ENCODE data around the gene YIPF6.
"Not testable (repeated sequence)": the region's sequence is repeated elsewhere in the genome, so short reads cannot be mapped to it uniquely, and the experiment has no call there.

YIPF6 gene

DNA sequence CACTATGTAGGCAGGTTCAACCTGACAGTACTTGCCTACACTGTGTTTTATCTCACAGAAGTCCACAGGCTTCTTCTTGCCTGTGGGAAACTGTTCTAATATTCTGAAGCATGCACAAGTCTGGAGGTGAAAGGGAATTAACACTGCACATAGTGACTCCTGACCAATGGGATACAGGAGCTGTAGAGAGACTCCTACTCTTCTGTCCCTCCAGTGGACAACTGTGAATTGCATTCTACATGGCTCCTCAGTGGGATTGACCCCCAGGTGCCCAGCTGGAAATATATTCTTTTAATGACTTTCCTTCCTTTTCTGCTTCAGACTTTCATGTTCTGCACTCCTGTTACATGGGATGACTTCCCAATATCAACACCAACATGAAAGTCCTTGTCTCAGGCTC is 8.2 kb upstream of the YIPF6 start:
- Mint-ChIP-seq H3K36me3 (ENCODE audit: low read depth) (no peaks in the 10 kb centered on the region), H3K9me3 (no peaks in the 10 kb centered on the region), H3K4me3 (no peak overlapping the region), H3K27me3 (ENCODE audit: low read depth) (peaks cover 3% of the 10 kb centered on the region), H3K27ac (no peak overlapping the region), H3K4me1 (ENCODE audit: low read depth) (no peaks in the 10 kb centered on the region)

DNA sequence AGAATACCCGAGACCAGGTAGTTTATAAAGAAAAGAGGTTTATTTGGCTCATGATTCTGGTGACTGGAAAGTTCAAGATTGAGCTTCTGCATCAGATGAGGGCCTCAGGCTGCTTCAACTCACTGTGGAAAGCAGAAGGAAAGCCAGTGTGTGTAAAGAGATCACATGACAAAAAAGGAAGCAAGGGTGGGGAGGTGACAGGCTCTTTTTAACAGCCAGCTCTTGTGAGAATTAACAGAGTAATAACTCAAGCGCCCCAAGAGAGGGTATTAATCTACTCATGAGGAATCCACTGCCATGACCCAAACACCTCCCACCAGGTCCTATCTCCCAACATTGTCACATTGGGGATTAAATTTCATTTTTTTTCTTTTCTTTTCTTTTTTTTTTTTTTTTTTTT is 6.3 kb upstream of the YIPF6 start:
- Mint-ChIP-seq H3K27ac (no peak overlapping the region), H3K9me3 (no peaks in the 10 kb centered on the region), H3K4me3 (no peak overlapping the region), H3K27me3 (ENCODE audit: low read depth) (no peaks in the 10 kb centered on the region), H3K4me1 (ENCODE audit: low read depth) (peaks cover 1% of the 10 kb centered on the region), H3K36me3 (ENCODE audit: low read depth) (no peaks in the 10 kb centered on the region)

GRCh38 chrX:68493776-68494175 is 5.1 kb upstream of the YIPF6 start:
- not testable (repeated sequence) for H3K27ac Mint-ChIP-seq; H3K9me3 Mint-ChIP-seq; H3K4me3 Mint-ChIP-seq; H3K36me3 Mint-ChIP-seq (ENCODE audit: low read depth); H3K4me1 Mint-ChIP-seq (ENCODE audit: low read depth); H3K27me3 Mint-ChIP-seq (ENCODE audit: low read depth)

DNA sequence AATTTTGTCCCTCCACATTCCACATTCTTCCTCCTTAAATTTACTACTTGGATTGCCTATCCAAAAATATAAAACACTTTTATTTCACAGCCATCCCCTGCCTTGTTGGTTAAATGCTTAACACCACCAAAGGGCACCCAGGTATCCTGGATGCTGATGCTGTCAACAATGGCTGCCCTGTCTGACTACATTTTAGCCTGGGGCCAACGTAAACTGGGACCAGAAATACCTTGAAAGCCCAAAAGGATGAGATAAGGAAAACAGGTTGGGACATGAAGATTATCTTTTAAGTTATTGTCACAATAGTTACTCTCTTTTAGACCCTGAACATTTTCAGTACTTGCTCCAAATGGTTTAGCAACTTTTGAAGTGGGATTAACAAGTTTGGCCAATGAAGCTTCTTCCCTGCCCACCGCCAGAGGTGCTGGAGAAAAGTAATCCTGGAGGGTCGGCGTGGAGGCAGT is 775 bp upstream of the YIPF6 start:
- Mint-ChIP-seq H3K4me3 (peak overlapping the region; percentile 99), H3K36me3 (ENCODE audit: low read depth) (peaks cover 3% of the 10 kb centered on the region), H3K9me3 (no peaks in the 10 kb centered on the region), H3K4me1 (ENCODE audit: low read depth) (peaks cover 7% of the 10 kb centered on the region), H3K27me3 (ENCODE audit: low read depth) (no peaks in the 10 kb centered on the region), H3K27ac (peak overlapping the region; percentile 98)

DNA sequence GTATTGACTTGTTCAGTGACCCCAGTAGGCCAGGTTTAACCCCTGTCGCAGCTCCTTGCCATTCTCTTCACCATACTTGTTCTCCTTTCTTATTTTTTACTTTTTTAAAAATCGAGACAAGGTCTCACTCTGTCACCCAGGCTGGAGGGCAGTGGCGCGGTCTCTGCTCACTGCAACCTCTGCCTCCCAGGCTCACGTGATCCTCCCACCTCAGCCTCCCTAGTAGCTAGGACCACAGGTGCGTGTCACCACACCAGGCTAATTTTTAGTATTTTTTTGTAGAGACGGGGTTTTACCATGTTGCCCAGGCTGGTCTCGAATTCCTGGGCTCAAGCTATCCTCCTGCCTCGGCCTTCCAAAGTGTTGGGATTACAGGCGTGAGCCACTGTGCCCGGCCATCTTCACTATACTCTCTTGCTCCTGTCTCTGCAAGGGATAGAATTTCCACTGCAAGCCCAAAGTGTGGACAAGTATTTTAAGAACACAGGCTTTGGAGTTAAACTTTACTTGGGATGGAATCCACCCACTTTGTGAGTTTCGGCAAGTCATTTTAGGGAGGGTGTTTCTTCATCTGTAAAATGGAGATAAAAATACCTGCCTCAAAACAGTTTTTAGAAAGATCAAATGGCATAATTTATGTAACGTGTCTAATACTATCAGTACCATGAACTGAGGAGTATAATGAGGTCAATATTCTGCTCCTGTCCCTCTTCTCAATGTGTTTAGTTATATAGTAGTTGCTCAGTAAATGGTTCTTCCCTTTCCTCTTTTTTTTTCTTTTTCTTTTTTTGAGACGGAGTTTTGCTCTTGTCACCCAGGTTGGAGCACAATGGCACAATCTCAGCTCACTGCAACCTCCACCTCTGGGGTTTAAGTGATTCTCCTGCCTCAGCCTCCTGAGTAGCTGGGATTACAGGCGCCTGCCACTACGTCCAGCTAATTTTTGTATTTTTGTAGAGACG is 973 bp downstream of the YIPF6 start:
- peaks cover 19% of the 10 kb centered on the region for H3K4me1 Mint-ChIP-seq (ENCODE audit: low read depth)
- no peaks in the 10 kb centered on the region for H3K9me3 Mint-ChIP-seq
- H3K36me3 Mint-ChIP-seq (ENCODE audit: low read depth): peaks cover 3% of the 10 kb centered on the region
- H3K27me3 Mint-ChIP-seq (ENCODE audit: low read depth): no peaks in the 10 kb centered on the region
- peak overlapping the region; percentile 99 for H3K4me3 Mint-ChIP-seq
- H3K27ac Mint-ChIP-seq: peak overlapping the region; percentile 98

GRCh38 chrX:68503836-68504636 is 5.2 kb downstream of the YIPF6 start:
- peak overlapping the region; percentile 49 for H3K27ac Mint-ChIP-seq
- H3K36me3 Mint-ChIP-seq (ENCODE audit: low read depth): peaks cover 4% of the 10 kb centered on the region
- no peaks in the 10 kb centered on the region for H3K27me3 Mint-ChIP-seq (ENCODE audit: low read depth)
- no peaks in the 10 kb centered on the region for H3K9me3 Mint-ChIP-seq
- H3K4me1 Mint-ChIP-seq (ENCODE audit: low read depth): peaks cover 24% of the 10 kb centered on the region
- no peak overlapping the region for H3K4me3 Mint-ChIP-seq

DNA sequence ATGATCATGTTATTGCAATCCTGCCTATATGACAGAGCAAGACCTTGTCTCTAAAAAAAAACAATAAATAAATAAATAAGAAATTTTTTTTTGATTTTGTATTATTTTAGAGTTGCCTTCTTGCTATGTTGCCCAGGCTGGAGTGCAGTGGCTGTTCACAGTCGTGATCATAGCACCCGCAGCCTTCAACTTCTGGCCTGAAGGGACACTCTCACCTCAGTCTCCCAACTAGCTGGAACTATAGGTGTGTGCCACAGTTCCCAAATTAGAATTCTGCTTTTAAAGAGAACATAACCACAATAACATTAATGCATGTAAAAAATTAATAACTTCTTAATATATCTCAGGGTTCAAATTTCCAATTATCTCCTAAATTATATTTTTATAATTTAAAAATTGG is 7.8 kb downstream of the YIPF6 start:
- H3K27me3 Mint-ChIP-seq (ENCODE audit: low read depth): no peaks in the 10 kb centered on the region
- no peak overlapping the region for H3K4me3 Mint-ChIP-seq
- no peak overlapping the region for H3K27ac Mint-ChIP-seq
- H3K9me3 Mint-ChIP-seq: no peaks in the 10 kb centered on the region
- peaks cover 6% of the 10 kb centered on the region for H3K36me3 Mint-ChIP-seq (ENCODE audit: low read depth)
- H3K4me1 Mint-ChIP-seq (ENCODE audit: low read depth): peaks cover 29% of the 10 kb centered on the region

DNA sequence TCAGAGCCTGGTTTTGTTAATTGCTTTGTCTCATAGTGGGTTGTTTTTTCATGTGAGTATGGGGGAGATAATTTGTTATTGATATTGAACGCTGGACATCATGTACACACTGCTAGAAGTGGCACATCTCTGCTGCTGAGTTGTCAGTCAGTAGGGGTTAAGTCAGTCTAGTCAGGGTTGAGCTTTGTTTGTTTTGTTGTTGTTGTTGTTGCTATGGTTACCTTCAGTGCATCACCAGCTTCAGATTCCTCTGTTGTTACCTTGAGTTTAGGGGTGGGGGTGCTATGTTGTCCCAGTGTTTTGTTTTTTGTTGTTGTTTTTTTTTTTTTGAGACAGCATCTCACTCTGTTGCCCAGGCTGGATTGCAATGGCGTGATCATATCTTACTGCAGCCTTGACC is 9.9 kb downstream of the YIPF6 start:
- Mint-ChIP-seq H3K36me3 (ENCODE audit: low read depth) (peaks cover 6% of the 10 kb centered on the region), H3K9me3 (no peaks in the 10 kb centered on the region), H3K27me3 (ENCODE audit: low read depth) (no peaks in the 10 kb centered on the region), H3K4me3 (no peak overlapping the region), H3K4me1 (ENCODE audit: low read depth) (peaks cover 21% of the 10 kb centered on the region), H3K27ac (no peak overlapping the region)

- Mint-ChIP-seq H3K27ac (no peak overlapping the region), H3K4me1 (ENCODE audit: low read depth) (peaks cover 12% of the 10 kb centered on the region)
Observed at GRCh38 chrX:68511255-68511654, 12.4 kb downstream of the YIPF6 start.

DNA sequence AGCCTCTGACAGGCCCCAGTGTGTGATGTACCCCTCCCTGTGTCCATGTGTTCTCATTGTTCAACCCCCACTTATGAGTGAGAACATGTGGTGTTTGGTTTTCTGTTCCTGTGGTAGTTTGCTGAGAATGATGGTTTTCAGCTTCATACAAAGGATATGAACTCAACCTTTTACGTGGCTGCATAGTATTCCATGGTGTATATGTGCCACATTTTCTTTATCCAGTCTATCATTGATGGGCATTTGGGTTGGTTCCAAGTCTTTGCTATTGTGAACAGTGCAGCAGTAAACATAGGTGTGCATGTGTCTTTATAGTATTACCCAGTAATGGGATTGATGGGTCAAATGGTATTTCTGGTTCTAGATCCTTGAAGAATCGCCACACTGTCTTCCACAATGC is 25.8 kb downstream of the YIPF6 start:
- H3K27me3 Mint-ChIP-seq (ENCODE audit: low read depth); H3K27ac Mint-ChIP-seq; H3K9me3 Mint-ChIP-seq; H3K4me1 Mint-ChIP-seq (ENCODE audit: low read depth); H3K4me3 Mint-ChIP-seq: not testable (repeated sequence)
- peaks cover 53% of the 10 kb centered on the region for H3K36me3 Mint-ChIP-seq (ENCODE audit: low read depth)

More at GRCh38 chrX:68511255-68511654, 12.4 kb downstream of the YIPF6 start:
- H3K4me3 Mint-ChIP-seq: no peak overlapping the region
- peaks cover 7% of the 10 kb centered on the region for H3K36me3 Mint-ChIP-seq (ENCODE audit: low read depth)
- no peaks in the 10 kb centered on the region for H3K9me3 Mint-ChIP-seq
- no peaks in the 10 kb centered on the region for H3K27me3 Mint-ChIP-seq (ENCODE audit: low read depth)

DNA sequence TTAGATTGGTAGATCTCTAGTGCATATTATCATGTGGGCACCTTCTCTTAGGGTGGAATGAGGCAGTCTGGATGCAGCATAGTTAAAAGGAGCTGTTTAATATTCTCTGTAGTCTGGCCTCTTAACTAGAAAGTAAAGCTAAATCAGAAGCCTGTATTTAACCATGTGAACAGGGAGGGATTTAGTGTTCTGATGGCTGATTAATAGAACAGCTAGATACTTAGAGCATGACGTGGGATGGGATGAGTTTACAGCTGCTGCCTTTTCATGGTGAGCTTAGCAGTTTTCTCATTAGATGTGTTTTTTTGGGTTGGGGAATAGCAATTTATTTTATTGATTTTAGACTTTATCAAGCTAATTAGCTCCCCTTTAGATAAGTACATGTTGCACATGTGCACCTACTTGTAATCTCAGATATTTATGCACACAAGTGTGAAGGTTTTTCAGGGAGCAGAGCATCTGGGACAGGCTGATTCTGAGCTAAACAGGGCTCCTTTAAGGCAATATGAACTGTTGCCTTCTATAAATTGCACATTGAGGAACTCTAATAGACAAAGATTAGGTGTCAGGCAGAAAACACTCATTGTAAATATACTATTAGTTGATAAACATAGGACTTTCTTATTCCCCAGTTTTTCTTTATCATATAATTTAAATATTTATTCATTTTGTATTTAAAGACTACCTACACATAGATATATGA is 34.1 kb downstream of the YIPF6 start:
- H3K4me3 Mint-ChIP-seq: no peak overlapping the region
- no peaks in the 10 kb centered on the region for H3K4me1 Mint-ChIP-seq (ENCODE audit: low read depth)
- no peaks in the 10 kb centered on the region for H3K27me3 Mint-ChIP-seq (ENCODE audit: low read depth)
- peaks cover 25% of the 10 kb centered on the region for H3K36me3 Mint-ChIP-seq (ENCODE audit: low read depth)
- no peak overlapping the region for H3K27ac Mint-ChIP-seq
- H3K9me3 Mint-ChIP-seq: no peaks in the 10 kb centered on the region

GRCh38 chrX:68533656-68534055 is 34.8 kb downstream of the YIPF6 start:
- Mint-ChIP-seq H3K36me3 (ENCODE audit: low read depth) (peaks cover 24% of the 10 kb centered on the region), H3K4me1 (ENCODE audit: low read depth) (no peaks in the 10 kb centered on the region), H3K4me3 (no peak overlapping the region), H3K27me3 (ENCODE audit: low read depth) (no peaks in the 10 kb centered on the region), H3K27ac (no peak overlapping the region), H3K9me3 (no peaks in the 10 kb centered on the region)

- Mint-ChIP-seq H3K4me1 (ENCODE audit: low read depth) (no peaks in the 10 kb centered on the region), H3K27ac (no peak overlapping the region), H3K36me3 (ENCODE audit: low read depth) (peaks cover 18% of the 10 kb centered on the region), H3K4me3 (no peak overlapping the region), H3K9me3 (no peaks in the 10 kb centered on the region), H3K27me3 (ENCODE audit: low read depth) (no peaks in the 10 kb centered on the region)
Observed at GRCh38 chrX:68534691-68535090, 35.8 kb downstream of the YIPF6 start.

DNA sequence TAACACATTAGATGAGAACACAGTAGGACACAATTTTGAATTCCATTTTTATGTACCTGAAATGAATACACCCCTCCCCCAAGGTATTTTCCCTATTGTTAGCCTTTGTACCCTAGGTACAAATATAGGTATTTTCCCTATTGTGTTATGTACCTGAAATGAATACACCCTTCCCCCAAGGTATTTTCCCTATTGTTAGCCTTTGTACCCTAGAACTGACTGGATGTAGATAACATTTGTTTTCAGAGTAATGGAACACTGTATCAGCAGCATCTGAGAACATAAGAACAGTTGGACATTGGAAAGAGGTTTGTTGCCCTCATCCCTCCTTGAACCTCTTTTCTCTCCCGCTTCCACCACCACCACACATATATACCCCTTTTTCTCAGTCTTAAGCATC is 37.6 kb downstream of the YIPF6 start:
- Mint-ChIP-seq H3K4me3 (no peak overlapping the region), H3K27ac (no peak overlapping the region), H3K27me3 (ENCODE audit: low read depth) (no peaks in the 10 kb centered on the region), H3K4me1 (ENCODE audit: low read depth) (no peaks in the 10 kb centered on the region), H3K36me3 (ENCODE audit: low read depth) (peaks cover 18% of the 10 kb centered on the region), H3K9me3 (no peaks in the 10 kb centered on the region)
